Right renal cortex interstitium (tissue), 3 donors: ENCODE measurements around the gene STK11. TPM values are rescaled to one million over a fixed set of nuclear protein-coding genes. Genes with fewer than 3 reads are reported as not detected.
"Not testable (repeated sequence)": the region's sequence is repeated elsewhere in the genome, so short reads cannot be mapped to it uniquely, and the experiment has no call there.

Source experiments
- DNase-seq, 3 donors: peaks; one replicate each; pipeline ENCODE4 v3.0.0-alpha.2; 2013; ENCODE audit warnings: low read depth in 3 of 3, low spot score in 2 of 3
- polyA plus RNA-seq, 3 donors: library from polyadenylated mRNA; unstranded; fragments of 120-200 nt; gene quantifications; one replicate each; pipeline ENCODE4 v1.2.1, GENCODE V29; 2013; ENCODE audit not compliant: insufficient read length in 3 of 3

The STK11 gene
- polyA plus RNA-seq, 3 donors = 55.4 to 60.2 (median 60.1) TPM

DNA sequence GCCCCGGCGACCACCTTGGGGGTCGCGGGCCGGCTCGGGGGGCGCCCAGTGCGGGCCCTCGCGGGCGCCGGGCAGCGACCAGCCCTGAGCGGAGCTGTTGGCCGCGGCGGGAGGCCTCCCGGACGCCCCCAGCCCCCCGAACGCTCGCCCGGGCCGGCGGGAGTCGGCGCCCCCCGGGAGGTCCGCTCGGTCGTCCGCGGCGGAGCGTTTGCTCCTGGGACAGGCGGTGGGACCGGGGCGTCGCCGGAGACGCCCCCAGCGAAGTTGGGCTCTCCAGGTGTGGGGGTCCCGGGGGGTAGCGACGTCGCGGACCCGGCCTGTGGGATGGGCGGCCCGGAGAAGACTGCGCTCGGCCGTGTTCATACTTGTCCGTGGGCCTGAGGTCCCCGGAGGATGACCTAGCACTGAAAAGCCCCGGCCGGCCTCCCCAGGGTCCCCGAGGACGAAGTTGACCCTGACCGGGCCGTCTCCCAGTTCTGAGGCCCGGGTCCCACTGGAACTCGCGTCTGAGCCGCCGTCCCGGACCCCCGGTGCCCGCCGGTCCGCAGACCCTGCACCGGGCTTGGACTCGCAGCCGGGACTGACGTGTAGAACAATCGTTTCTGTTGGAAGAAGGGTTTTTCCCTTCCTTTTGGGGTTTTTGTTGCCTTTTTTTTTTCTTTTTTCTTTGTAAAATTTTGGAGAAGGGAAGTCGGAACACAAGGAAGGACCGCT lies 729 bp downstream of the STK11 start:
- no peak for DNase-seq

- no peak for DNase-seq
These were observed 1.4 kb downstream of the STK11 start for GRCh38 chr19:1206864-1207450.

- not testable (repeated sequence) for DNase-seq
These were observed 3.3 kb downstream of the STK11 start for GRCh38 chr19:1208830-1209229.

- DNase-seq = no peak
These were observed 4.6 kb downstream of the STK11 start for GRCh38 chr19:1210227-1210538.

- no peak for DNase-seq
These were observed 6.1 kb downstream of the STK11 start for GRCh38 chr19:1211494-1212234.

DNA sequence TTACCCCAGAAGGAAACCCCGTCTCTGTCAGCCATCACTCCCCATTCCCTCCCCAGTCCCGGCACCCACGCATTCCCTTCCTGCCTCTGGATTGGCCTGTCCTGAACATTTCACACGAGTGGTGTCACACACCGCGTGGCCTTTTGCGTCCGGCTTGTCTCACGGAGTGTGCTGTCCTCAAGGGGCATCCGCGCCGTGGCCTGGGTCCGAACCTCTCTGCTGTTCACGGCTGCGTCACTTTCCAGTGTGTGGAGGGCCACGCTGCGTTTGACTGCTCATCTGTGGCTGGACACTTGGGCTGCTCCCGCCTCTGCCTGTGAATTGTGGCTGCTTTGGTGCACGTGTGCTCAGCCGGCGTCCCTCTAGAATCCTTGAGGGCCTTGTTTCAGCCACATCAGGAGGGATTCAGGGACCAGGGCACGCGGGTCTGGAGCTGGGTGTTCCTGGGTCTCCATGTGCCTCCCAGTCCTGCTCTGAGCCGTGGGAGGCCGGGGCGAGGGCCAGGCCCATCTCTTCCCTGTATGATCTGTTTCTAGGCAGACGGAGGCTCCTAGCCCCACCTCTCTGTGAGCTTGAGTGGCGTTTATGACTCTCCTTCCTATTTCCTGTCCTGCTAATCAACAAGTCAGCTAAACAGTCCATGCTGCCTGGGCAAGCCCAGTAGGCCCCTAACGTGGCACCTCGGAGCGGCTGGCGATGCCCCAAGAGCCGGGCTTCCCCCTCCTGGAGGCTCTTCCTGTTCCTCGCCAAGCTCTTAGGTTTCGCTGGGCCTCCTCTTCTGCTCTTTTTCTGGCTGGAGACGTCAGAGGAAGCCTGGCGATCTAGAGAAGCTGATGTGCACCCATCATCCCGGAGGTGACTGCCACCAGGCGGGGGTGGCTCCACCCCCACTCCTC lies 8.1 kb downstream of the STK11 start:
- DNase-seq = no peak

DNA sequence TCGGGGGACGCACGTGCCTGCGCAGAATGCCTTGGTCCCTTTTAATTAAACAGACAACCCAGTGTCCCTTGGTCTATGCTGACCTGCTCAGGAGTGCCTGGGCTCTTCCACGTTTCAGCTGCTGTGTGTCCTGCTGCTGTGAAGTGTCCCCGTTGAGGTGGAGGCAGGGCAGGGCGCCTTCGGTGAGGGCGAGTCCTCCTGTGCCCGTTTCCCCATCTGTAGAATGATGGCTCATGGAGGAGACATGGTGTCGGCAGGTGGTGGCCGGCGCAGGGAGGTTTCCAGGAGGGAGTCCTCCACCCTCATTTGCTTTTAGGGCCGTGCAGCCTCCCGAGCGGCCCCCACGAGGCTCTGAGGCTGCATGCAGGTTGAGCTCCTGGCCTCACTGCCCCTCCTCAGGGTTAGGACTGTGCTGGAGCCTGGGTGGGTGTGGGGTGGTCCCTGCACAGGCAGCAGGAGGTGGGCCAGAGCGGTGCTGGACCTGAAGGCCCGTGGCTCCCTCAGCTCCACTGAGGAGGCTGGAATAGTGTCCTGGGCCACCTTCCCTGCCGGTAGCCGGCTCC lies 8.8 kb downstream of the STK11 start:
- DNase-seq = no peak

DNA sequence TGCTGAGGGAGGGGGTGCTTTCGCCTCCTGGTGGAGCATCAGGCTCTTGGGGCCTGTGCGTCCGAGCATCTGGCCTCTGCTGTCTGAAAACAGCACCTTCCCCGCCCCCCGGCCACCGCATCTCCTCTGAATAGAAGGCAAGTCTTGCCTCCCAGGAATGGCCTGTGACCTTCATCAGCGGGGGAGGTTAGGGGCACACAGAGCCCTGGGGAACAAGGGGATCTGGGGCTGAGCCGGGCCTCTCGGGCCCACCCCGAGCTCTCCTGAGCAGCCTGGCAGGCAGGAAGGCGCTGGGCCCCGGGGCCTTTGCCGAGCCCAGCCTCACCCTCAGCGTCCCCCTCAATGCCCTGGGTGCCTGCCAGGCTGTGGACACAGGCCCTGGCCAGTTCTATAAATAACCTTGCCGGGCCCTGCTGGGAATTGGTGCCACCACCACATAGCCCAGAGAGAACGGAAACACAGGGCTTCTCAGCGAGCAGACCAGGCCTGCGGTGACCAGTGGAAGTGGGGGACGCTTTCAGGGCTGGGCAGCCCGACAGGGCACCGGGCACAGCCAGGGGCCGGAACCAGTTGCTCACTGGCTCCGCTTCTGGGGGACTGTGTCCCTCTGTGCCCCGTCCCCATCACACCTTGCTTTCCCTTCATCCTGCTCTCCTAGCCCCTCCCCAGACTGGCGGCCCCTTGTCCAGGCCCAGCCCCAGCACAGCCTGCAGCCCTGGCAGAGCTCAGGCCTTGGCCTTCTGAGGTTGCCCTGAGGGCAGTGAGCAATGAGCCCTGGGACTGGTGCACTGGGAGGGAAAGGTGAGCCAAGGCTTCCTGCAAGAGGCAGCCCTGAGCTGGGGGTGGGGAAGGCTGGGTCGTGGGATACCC lies 9.5 kb downstream of the STK11 start:
- no peak for DNase-seq

- DNase-seq = no peak
These were observed 11.2 kb downstream of the STK11 start for GRCh38 chr19:1216756-1217155.

DNA sequence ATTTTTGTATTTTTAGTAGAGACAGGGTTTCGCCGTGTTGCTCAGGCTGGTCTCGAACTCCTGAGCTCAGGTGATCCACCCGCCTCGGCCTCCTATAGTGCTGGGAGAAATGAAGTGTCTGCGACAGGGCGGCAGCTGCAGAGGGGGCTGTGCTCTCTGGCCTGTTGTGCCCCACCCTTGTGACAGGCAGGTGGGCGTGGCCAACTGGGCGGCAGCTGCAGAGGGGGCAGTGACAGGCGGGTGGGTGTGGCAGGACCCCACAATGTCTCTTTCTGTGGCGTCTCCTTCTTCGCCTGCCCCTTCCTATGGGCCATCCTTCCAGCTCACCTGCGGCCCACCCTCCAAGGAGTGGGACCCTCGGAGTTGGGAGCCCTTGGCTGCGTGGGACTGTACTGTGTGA lies 11.8 kb downstream of the STK11 start:
- DNase-seq = no peak

DNA sequence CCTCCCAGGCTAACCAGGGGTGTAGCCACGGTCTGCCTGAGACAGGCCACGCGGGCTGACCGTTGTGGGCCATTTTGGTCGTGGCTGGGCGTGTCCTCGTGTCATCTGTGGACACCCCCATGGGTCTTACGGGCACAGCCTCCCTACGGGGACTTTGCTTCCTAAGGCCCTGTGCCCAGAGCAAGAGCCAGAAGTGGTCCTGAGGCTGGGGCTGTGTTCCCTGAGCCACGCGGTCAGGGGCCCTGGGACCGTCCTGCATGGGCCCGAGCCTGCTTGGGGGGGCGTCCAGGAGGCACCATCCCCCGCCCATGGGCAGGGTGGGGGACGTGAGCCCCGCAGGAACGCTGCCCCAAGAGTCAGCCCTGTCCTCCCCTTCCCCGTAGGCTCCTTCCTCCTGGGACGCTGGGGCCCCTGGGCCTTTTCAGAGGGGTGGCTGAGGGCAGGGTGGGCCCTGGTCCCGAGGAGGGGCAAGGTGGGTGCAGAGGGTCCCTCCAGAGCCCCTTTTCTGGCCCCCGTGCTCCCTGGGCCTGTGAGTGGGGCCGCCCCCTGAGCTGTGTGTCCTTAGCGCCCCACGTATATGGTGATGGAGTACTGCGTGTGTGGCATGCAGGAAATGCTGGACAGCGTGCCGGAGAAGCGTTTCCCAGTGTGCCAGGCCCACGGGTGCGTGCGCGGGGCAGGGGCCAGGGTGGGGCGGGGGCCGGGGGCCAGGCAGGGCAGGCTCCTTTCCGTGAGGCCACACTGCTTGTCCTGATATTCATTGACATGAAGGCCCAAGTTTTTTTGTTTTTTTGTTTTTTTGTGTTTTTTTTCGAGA lies 13.4 kb downstream of the STK11 start:
- no peak for DNase-seq

DNA sequence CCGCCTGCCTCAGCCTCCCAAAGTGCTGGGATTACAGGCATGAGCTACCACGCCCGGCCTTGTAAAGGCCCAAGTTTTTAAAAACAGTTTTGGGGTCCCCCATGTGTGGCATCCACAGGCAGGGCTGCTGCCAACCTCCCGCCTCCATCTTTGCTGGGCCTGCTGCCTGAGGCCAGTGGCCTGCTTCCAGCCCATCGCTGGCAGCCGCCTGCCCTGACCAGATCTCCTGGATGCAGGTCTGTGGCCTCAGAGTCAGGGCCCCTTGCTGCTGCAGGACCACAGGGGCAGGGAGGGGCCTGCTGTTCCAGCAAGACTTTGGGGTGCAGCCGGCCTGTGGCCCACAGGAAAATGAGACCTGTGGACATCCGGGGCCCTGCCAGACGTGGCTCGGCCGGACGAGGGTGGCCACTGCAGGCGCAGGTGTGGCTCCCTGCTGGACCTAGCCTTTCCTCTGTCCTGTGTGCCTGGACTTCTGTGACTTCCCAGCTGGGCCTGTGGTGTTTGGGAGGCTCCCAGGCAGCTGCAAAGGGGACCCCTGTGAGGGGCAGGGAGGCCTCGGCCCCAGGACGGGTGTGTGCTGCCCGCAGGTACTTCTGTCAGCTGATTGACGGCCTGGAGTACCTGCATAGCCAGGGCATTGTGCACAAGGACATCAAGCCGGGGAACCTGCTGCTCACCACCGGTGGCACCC lies 14.4 kb downstream of the STK11 start:
- no peak for DNase-seq

DNA sequence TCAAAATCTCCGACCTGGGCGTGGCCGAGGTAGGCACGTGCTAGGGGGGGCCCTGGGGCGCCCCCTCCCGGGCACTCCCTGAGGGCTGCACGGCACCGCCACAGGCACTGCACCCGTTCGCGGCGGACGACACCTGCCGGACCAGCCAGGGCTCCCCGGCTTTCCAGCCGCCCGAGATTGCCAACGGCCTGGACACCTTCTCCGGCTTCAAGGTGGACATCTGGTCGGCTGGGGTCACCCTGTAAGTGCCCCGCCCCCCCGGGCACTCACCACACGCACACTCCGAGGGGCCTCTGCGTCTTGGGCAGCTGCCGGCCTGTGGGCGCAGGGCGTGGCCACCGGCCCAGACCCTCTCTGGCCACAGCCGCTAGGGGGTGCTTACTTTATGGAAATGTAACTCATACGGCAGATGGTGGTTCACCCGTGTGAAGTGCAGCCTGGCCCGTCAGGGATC lies 14.9 kb downstream of the STK11 start:
- DNase-seq = no peak

- DNase-seq = no peak
These were observed 15.7 kb downstream of the STK11 start for GRCh38 chr19:1220976-1221903.

DNA sequence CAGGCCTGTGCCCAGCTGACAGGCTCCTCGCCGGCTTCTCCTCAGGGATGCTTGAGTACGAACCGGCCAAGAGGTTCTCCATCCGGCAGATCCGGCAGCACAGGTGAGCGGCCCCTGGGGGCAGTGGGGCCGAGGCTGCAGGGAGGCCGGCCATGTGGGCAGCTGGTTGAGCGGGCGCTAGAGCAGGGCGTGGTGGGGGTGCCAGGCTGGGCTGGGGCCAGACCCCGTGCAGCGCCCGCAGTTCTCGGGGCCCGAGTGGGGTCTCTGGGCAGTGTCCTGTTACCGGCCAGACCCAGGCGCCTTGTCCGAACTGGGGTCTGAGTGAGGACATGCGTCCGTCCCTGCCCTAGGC lies 16.3 kb downstream of the STK11 start:
- no peak for DNase-seq

DNA sequence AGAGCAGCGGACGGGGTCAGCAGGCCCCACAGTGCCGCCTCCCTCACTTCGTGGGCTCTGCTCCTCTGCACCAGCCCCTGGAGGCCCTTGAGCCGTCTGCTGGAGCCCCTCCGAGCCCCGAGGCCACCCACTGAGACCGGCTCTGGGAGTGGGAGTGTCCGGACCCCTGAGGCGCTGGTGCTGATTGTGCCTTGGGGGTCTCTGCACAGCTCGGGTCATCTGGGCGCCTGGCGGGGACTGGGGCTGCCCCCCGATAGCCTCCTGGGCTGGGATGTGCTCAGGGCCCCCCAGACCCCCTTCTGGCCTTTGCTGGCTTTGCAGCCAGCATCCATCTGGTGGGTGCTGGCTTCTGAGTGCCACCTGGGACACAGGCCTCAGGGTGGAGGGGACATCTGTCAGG lies 16.8 kb downstream of the STK11 start:
- DNase-seq = no peak
